ENCODE results near the gene EI24.
"Not testable (repeated sequence)": the region's sequence is repeated elsewhere in the genome, so short reads cannot be mapped to it uniquely, and the experiment has no call there.

The EI24 gene

GRCh38 chr11:125570952-125571351 lies 1.7 kb downstream of the EI24 start:
- no peaks in the 10 kb centered on the region for H3K27me3 ChIP-seq (ENCODE audit: insufficient read depth, low read depth)
- peaks cover 12% of the 10 kb centered on the region for H3K4me1 ChIP-seq (ENCODE audit: low read depth, poor library complexity, severe bottlenecking)
- peak overlapping the region; percentile 82; the same call in 1 of the 2 replicates for H3K4me2 ChIP-seq

DNA sequence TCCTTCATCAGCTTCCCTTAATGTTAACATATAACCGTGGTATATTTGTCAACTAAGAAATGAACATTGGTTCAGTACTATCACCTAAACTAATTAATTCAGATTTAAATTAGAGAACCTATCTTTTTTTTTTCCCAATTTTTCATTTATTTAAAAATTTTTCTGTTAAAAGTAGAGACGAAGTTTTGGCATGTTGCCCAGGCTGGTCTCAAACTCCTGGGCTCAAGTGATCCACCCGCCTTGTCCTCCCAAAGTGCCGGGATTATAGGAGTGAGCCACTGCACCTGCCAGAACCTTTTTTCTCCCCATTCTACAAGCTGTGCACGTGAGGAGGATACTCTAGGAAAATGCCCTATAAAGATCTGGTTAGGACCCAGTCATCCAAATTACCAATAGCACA lies 3.6 kb downstream of the EI24 start:
- peaks cover 12% of the 10 kb centered on the region for H3K4me1 ChIP-seq (ENCODE audit: low read depth, poor library complexity, severe bottlenecking)
- no peaks in the 10 kb centered on the region for H4K20me1 ChIP-seq (ENCODE audit: insufficient read depth)
- H3K4me3 ChIP-seq (IDR thresholded peaks at IDR 0.05; ENCODE audit: insufficient read depth, low read depth, low read length), result no peak overlapping the region
- TF ChIP-seq, protein P1, sequence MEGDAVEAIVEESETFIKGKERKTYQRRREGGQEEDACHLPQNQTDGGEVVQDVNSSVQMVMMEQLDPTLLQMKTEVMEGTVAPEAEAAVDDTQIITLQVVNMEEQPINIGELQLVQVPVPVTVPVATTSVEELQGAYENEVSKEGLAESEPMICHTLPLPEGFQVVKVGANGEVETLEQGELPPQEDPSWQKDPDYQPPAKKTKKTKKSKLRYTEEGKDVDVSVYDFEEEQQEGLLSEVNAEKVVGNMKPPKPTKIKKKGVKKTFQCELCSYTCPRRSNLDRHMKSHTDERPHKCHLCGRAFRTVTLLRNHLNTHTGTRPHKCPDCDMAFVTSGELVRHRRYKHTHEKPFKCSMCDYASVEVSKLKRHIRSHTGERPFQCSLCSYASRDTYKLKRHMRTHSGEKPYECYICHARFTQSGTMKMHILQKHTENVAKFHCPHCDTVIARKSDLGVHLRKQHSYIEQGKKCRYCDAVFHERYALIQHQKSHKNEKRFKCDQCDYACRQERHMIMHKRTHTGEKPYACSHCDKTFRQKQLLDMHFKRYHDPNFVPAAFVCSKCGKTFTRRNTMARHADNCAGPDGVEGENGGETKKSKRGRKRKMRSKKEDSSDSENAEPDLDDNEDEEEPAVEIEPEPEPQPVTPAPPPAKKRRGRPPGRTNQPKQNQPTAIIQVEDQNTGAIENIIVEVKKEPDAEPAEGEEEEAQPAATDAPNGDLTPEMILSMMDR (conservative IDR thresholded peaks at IDR 0.05; ENCODE audit: low read depth, low read length), result no peak
- H3K4me2 ChIP-seq, result no peak overlapping the region
- no peak overlapping the region for H3K9ac ChIP-seq
- 0 out of 2 replicates have a peak, but pooled peaks cover 5% of the 10 kb centered on the region for H3K36me3 ChIP-seq (ENCODE audit: insufficient read depth)
- H3K27me3 ChIP-seq (ENCODE audit: insufficient read depth, low read depth), result no peaks in the 10 kb centered on the region
- no peak overlapping the region for H3K27ac ChIP-seq
- peaks cover 16% of the 10 kb centered on the region; the same call in 1 of the 2 replicates for H3K79me2 ChIP-seq (ENCODE audit: insufficient read depth, low read depth)
- H2AFZ ChIP-seq (ENCODE audit: low read depth), result no peak overlapping the region

More at GRCh38 chr11:125570952-125571351, 1.7 kb downstream of the EI24 start:
- Histone ChIP-seq H3K4me3 (IDR thresholded peaks at IDR 0.05; ENCODE audit: insufficient read depth, low read depth, low read length) (no peak overlapping the region), H3K9ac (no peak overlapping the region), H3K36me3 (ENCODE audit: insufficient read depth) (no peaks in the 10 kb centered on the region), H3K27ac (no peak overlapping the region), H2AFZ (ENCODE audit: low read depth) (no peak overlapping the region), H4K20me1 (ENCODE audit: insufficient read depth) (no peaks in the 10 kb centered on the region), H3K79me2 (ENCODE audit: insufficient read depth, low read depth) (peaks cover 16% of the 10 kb centered on the region; the same call in 1 of the 2 replicates)
- TF ChIP-seq, protein P1 (conservative IDR thresholded peaks at IDR 0.05; ENCODE audit: low read depth, low read length), result no peak

DNA sequence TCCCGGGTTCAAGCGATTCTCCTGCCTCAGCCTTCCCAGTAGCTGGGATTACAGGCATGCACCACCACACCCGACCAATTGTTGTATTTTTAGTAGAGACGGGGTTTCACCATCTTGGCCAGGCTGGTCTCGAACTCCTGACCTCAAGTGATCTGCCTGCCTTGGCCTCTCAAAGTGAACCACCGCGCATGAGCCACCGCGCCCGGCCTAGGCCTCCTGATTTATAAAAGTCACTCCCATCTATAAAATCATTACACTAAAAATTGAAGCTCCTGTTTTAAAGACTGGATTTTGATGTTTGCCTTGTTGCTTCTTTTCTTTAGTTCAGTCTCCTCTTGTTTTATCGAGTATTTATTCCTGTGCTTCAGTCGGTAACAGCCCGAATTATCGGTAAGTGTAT lies 7.9 kb downstream of the EI24 start:
- not testable (repeated sequence) for H3K4me2 ChIP-seq; H4K20me1 ChIP-seq (ENCODE audit: insufficient read depth); H3K9ac ChIP-seq; H3K36me3 ChIP-seq (ENCODE audit: insufficient read depth); H3K79me2 ChIP-seq (ENCODE audit: insufficient read depth, low read depth); H3K27me3 ChIP-seq (ENCODE audit: insufficient read depth, low read depth); H3K4me3 ChIP-seq (IDR thresholded peaks at IDR 0.05; ENCODE audit: insufficient read depth, low read depth, low read length); H2AFZ ChIP-seq (ENCODE audit: low read depth); H3K27ac ChIP-seq
- peaks cover 13% of the 10 kb centered on the region for H3K4me1 ChIP-seq (ENCODE audit: low read depth, poor library complexity, severe bottlenecking)

DNA sequence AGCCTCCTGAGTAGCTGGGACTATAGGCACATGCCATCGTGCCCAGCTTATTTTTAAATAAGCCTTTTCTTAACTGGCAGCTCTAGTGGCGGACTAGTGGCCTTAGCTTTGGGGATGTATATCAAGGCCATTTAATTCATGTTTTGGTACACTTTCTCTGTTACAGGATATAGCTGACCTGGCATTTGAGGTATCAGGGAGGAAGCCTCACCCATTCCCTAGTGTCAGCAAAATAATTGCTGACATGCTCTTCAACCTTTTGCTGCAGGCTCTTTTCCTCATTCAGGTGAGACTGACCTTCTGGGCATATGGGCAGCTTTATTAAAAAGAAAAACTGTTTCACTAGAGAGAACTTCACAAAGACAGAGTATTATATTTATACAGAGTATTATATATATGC lies 9.5 kb downstream of the EI24 start:
- Histone ChIP-seq H3K9ac (no peak overlapping the region), H3K27me3 (ENCODE audit: insufficient read depth, low read depth) (no peaks in the 10 kb centered on the region), H3K4me2 (no peak overlapping the region), H3K4me1 (ENCODE audit: low read depth, poor library complexity, severe bottlenecking) (peaks cover 13% of the 10 kb centered on the region), H2AFZ (ENCODE audit: low read depth) (no peak overlapping the region), H3K36me3 (ENCODE audit: insufficient read depth) (0 out of 2 replicates have a peak, but pooled peaks cover 9% of the 10 kb centered on the region), H3K27ac (no peak overlapping the region), H3K79me2 (ENCODE audit: insufficient read depth, low read depth) (no peaks in the 10 kb centered on the region), H4K20me1 (ENCODE audit: insufficient read depth) (no peaks in the 10 kb centered on the region), H3K4me3 (IDR thresholded peaks at IDR 0.05; ENCODE audit: insufficient read depth, low read depth, low read length) (no peak overlapping the region)
- TF ChIP-seq, protein P1 (conservative IDR thresholded peaks at IDR 0.05; ENCODE audit: low read depth, low read length), result no peak

DNA sequence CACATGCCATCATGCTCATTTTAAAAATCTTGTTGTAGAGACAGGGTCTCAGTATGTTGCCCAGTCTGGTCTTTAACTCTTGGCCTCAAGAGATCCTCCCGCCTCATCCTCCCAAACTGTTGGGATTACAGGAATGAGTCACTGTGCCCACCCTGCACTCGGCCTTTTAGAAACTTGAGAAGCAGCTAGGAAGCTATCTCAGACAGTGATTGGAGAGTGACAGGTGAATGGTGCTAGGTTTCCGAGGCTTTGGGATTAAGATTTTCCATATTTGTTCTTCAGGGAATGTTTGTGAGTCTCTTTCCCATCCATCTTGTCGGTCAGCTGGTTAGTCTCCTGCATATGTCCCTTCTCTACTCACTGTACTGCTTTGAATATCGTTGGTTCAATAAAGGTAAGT lies 10.5 kb downstream of the EI24 start:
- Histone ChIP-seq H3K4me1 (ENCODE audit: low read depth, poor library complexity, severe bottlenecking) (peaks cover 13% of the 10 kb centered on the region), H3K4me2 (no peak overlapping the region), H3K9ac (no peak overlapping the region), H3K27ac (no peak overlapping the region), H2AFZ (ENCODE audit: low read depth) (no peak overlapping the region), H3K4me3 (IDR thresholded peaks at IDR 0.05; ENCODE audit: insufficient read depth, low read depth, low read length) (no peak overlapping the region), H4K20me1 (ENCODE audit: insufficient read depth) (no peaks in the 10 kb centered on the region), H3K27me3 (ENCODE audit: insufficient read depth, low read depth) (no peaks in the 10 kb centered on the region), H3K79me2 (ENCODE audit: insufficient read depth, low read depth) (no peaks in the 10 kb centered on the region), H3K36me3 (ENCODE audit: insufficient read depth) (0 out of 2 replicates have a peak, but pooled peaks cover 9% of the 10 kb centered on the region)
- TF ChIP-seq, protein P1 (conservative IDR thresholded peaks at IDR 0.05; ENCODE audit: low read depth, low read length), result no peak
